Measurements from ENCODE around the gene PHLDB1.
"Not testable (repeated sequence)": the region's sequence is repeated elsewhere in the genome, so short reads cannot be mapped to it uniquely, and the experiment has no call there.

PHLDB1 gene

GRCh38 chr11:118659953-118660680 lies 52.7 kb downstream of the PHLDB1 start:
- no peak for DNase-seq

- DNase-seq = no peak
These were observed 53.4 kb downstream of the PHLDB1 start for GRCh38 chr11:118660681-118661424.

- DNase-seq = no peak
These were observed 54.2 kb downstream of the PHLDB1 start for GRCh38 chr11:118661425-118662301.

- no peak for DNase-seq
These were observed 55.2 kb downstream of the PHLDB1 start for GRCh38 chr11:118662401-118663271.

GRCh38 chr11:118663381-118663780 lies 56.0 kb downstream of the PHLDB1 start:
- DNase-seq = no peak

- no peak for DNase-seq
These were observed 56.5 kb downstream of the PHLDB1 start for GRCh38 chr11:118663902-118664301.

- DNase-seq = no peak
These were observed 59.0 kb downstream of the PHLDB1 start for GRCh38 chr11:118666371-118666770.

- DNase-seq = no peak
These were observed 62.6 kb downstream of the PHLDB1 start for GRCh38 chr11:118670063-118670462.

GRCh38 chr11:118671254-118671653 lies 63.8 kb downstream of the PHLDB1 start:
- no peak for DNase-seq

- no peak for DNase-seq
These were observed 65.4 kb downstream of the PHLDB1 start for GRCh38 chr11:118672846-118673245.

- no peak for DNase-seq
These were observed 66.1 kb downstream of the PHLDB1 start for GRCh38 chr11:118673361-118674081.

- no peak for DNase-seq
These were observed 66.6 kb downstream of the PHLDB1 start for GRCh38 chr11:118674082-118674435.

- DNase-seq = no peak
These were observed 70.6 kb downstream of the PHLDB1 start for GRCh38 chr11:118677977-118678376.

- DNase-seq = not testable (repeated sequence)
These were observed 71.5 kb downstream of the PHLDB1 start for GRCh38 chr11:118678908-118679307.

GRCh38 chr11:118679483-118679882 lies 72.1 kb downstream of the PHLDB1 start, which contains the start of gene TREH:
TSS of gene TREH (minus strand) at chr11:118679650. CDS start at chr11:118679627, 23 bp downstream.
- no peak for DNase-seq

- DNase-seq = no peak
These were observed 75.0 kb downstream of the PHLDB1 start for GRCh38 chr11:118682372-118682771.

GRCh38 chr11:118682939-118683338 lies 75.5 kb downstream of the PHLDB1 start:
- DNase-seq = not testable (repeated sequence)

- DNase-seq = no peak
These were observed 76.8 kb downstream of the PHLDB1 start for GRCh38 chr11:118684187-118684586.

GRCh38 chr11:118687906-118688305 lies 80.5 kb downstream of the PHLDB1 start:
- no peak for DNase-seq

- not testable (repeated sequence) for DNase-seq
These were observed 80.9 kb downstream of the PHLDB1 start for GRCh38 chr11:118688339-118688738.

- no peak for DNase-seq
These were observed 81.6 kb downstream of the PHLDB1 start for GRCh38 chr11:118688851-118689502.

Measured in activated CD4-positive, alpha-beta T cell treated with anti-CD3 and anti-CD28 coated beads, Interleukin-2, amount 50 U/mL, for 16 hours (primary cell).